SK-N-MC (cell line): ENCODE results near the gene SYT2.

ENCODE experiments used
- EZH2 ChIP-seq: fragments of 200-600 bp; sonication (generic); IDR thresholded peaks from one replicate; pipeline ENCODE4 v1.6.1; 2017; ENCODE audit warnings: antibody characterized with exemption
- POLR2AphosphoS5 ChIP-seq: IDR thresholded peaks from 2 replicates; pipeline ENCODE4 v1.6.1; 2012; ENCODE audit warnings: mild to moderate bottlenecking, low read depth, low read length, borderline replicate concordance

GRCh38 chr1:202689082-202689481, 21.2 kb downstream of the SYT2 start:
- TF ChIP-seq POLR2AphosphoS5 (no peak), EZH2 (no peak)
